Ovary (tissue), 9 donors: ENCODE measurements around the gene RAP1GAP. TPM values are rescaled to one million over a fixed set of nuclear protein-coding genes. Genes with fewer than 3 reads are reported as not detected.

Source experiments
- DNase-seq, 5 donors: peaks; one replicate each; pipeline ENCODE4 v3.0.0-alpha.2; 2019 to 2020
- H3K27ac ChIP-seq, 2 donors: fragments of 200-600 bp; one replicate each; pipeline versions ENCODE4 v1.5.1 to v1.8.0; 2019 to 2022
- H3K27me3 ChIP-seq: fragments of 200-600 bp; one replicate; pipeline ENCODE4 v1.8.0; 2022
- H3K36me3 ChIP-seq: fragments of 200-600 bp; sonication (generic); one replicate; pipeline ENCODE4 v1.5.1; 2019
- H3K4me1 ChIP-seq: one replicate; pipeline ENCODE4 v1.8.1; 2013; ENCODE audit warnings: mild to moderate bottlenecking, moderate library complexity; ENCODE audit not compliant: insufficient read depth
- H3K4me3 ChIP-seq: fragments of 200-600 bp; sonication (generic); one replicate; pipeline ENCODE4 v1.5.1; 2017
- H3K9me3 ChIP-seq, 2 donors: fragments of 200-600 bp in 1 of 2; sonication (generic) in 1 of 2; one replicate each; pipeline versions ENCODE4 v1.5.1 to v1.8.1; 2013 to 2019; ENCODE audit warnings: mild to moderate bottlenecking in 1 of 2, moderate library complexity in 1 of 2
- CTCF ChIP-seq, 3 donors: fragments of 450-650 bp in 2 of 3; fragments of 200-600 bp in 1 of 3; IDR thresholded peaks; one replicate each; pipeline versions ENCODE4 v1.5.1 to v1.8.0; 2016 to 2022; ENCODE audit warnings: antibody characterized with exemption in 3 of 3, mild to moderate bottlenecking in 1 of 3
- EP300 ChIP-seq: sonication (generic); formaldehyde crosslinking; IDR thresholded peaks from one replicate; pipeline ENCODE4 v1.6.1; 2017; ENCODE audit warnings: antibody characterized with exemption
- POLR2A ChIP-seq: fragments of 450-650 bp; IDR thresholded peaks from one replicate; pipeline ENCODE4 v1.6.1; 2017; ENCODE audit warnings: antibody characterized with exemption, mild to moderate bottlenecking, moderate library complexity
- WGBS, 3 donors: extraction: QIAGEN DNeasy Blood & Tissue Kit in 1 of 3; methylation state at CpG; one replicate each; pipeline versions ENCODE4 v1.1.5 to v1.1.7; 2013 to 2017; 5-methylcytosine and 5-hydroxymethylcytosine counted together
- intact Hi-C, 4 donors: fragments of 100-400 bp; cut with DNase I; formaldehyde crosslinking; loops; one replicate each; pipeline versions ENCODE4 v1.11.0 to v1.15.1; 2022 to 2023
- polyA plus RNA-seq, 2 donors: library from polyadenylated mRNA; stranded (reverse); fragments of 200-250 nt in 1 of 2; fragments of 350-450 nt in 1 of 2; fragmentation: Illumina TruSeq in 1 of 2; extraction: RNeasy Lipid Tissue Mini Kit (QIAGEN cat#74804) in 1 of 2; gene quantifications; one replicate each; pipeline ENCODE4 v1.2.3, GENCODE V29; 2013 to 2014
- total RNA-seq, 7 donors: library from RNA; depleted of rRNA in 2 of 7; stranded (reverse); fragments of >200 nt in 2 of 7; fragmentation: NEBNext Ultra II Directional in 3 of 7; extraction: Animal tissue kit (Norgen Biotek cat#: 25700) in 3 of 7; gene quantifications; one replicate each; pipeline versions ENCODE4 v1.1.0 to v1.2.4, GENCODE V29; 2016 to 2023
- donor health status: DM: no; HTN: no; CAD: no; lungs with moderate emphysema.
- donor health status: DM: no; HTN: no; CAD: no.
- donor health status: Bipolar disorder and iron deficiency.
- donor health status: DM: yes; HTN: yes; CAD: no.
- donor health status: DM: no; HTN: no; CAD: no.
- donor health status: DM: yes; HTN: yes; CAD: no.

The RAP1GAP gene
- total and polyA plus RNA-seq, 9 donors = 0.60 to 9.4 (median 2.8) TPM

- intact Hi-C loops = no loop called here
- Histone ChIP-seq H3K27me3 (no peaks in the 10 kb centered on the region), H3K4me1 (no peaks in the 10 kb centered on the region), H3K27ac (no peak overlapping the region), H3K9me3 (no peaks in the 10 kb centered on the region), H3K36me3 (no peaks in the 10 kb centered on the region), H3K4me3 (no peak overlapping the region)
- 84 to 92% (median 85%) methylated on average over 12 of the region's 12 CpGs for WGBS, 3 donors
- no peak for TF ChIP-seq POLR2A
- no peak for TF ChIP-seq EP300
- no peak for TF ChIP-seq CTCF (IDR thresholded peaks at IDR 0.05)
- no peak for DNase-seq
Measured at GRCh38 chr1:21550866-21551475, 118.2 kb downstream of the RAP1GAP start.

GRCh38 chr1:21550097-21550496 lies 119.1 kb downstream of the RAP1GAP start:
- TF ChIP-seq POLR2A (no peak), CTCF (IDR thresholded peaks at IDR 0.05) (no peak), EP300 (no peak)
- no peak for DNase-seq
- intact Hi-C loops = no loop called here
- H3K27ac ChIP-seq = no peak overlapping the region
- H3K36me3 ChIP-seq = no peaks in the 10 kb centered on the region
- no peaks in the 10 kb centered on the region for H3K4me1 ChIP-seq
- no peak overlapping the region for H3K4me3 ChIP-seq
- no peaks in the 10 kb centered on the region for H3K9me3 ChIP-seq
- WGBS, 3 donors = 69 to 76% (median 75%) methylated on average over 5 of the region's 5 CpGs
- no peaks in the 10 kb centered on the region for H3K27me3 ChIP-seq

GRCh38 chr1:21547876-21548275 lies 121.3 kb downstream of the RAP1GAP start:
- no peak overlapping the region for H3K27ac ChIP-seq

More at GRCh38 chr1:21547876-21548275, 121.3 kb downstream of the RAP1GAP start:
- intact Hi-C loops = no loop called here
- Histone ChIP-seq H3K36me3 (no peaks in the 10 kb centered on the region), H3K27me3 (no peaks in the 10 kb centered on the region), H3K4me3 (no peak overlapping the region), H3K9me3 (no peaks in the 10 kb centered on the region), H3K4me1 (no peaks in the 10 kb centered on the region)
- TF ChIP-seq EP300 (no peak), CTCF (IDR thresholded peaks at IDR 0.05) (no peak), POLR2A (no peak)
- no peak for DNase-seq
- 75 to 87% (median 86%) methylated on average over 9 to 11 of the region's 11 CpGs for WGBS, 3 donors

Other genes with a start within 250 kb of the RAP1GAP start
- gene NBPF3, start 229.2 kb downstream of the RAP1GAP start, total RNA-seq = 1 to 10 TPM; 5.6 to 9.8 (median 8.8) TPM
- 10 to 100 TPM in 1 of 2 donors, 1 to 10 TPM in 1; 4.2 to 11.1 TPM for gene NBPF3, start 229.2 kb downstream of the RAP1GAP start, polyA plus RNA-seq
- gene ALPL, start 159.9 kb downstream of the RAP1GAP start, total RNA-seq = 1 to 10 TPM; 1.2 to 5.3 (median 3.3) TPM
- gene ALPL, start 159.9 kb downstream of the RAP1GAP start, polyA plus RNA-seq = 1 to 10 TPM; 4.1 to 9.2 TPM
- gene USP48, start 113.8 kb upstream of the RAP1GAP start, total RNA-seq = 10 to 100 TPM; 40.4 to 87.1 (median 62.4) TPM
- 10 to 100 TPM; 25.2 to 49.3 TPM for gene USP48, start 113.8 kb upstream of the RAP1GAP start, polyA plus RNA-seq
- gene LDLRAD2, start 142.9 kb upstream of the RAP1GAP start, total RNA-seq = under 1 TPM in 6 of 7 donors, not detected in 1; 0.07 to 0.48 (median 0.20) TPM
- under 1 TPM in 1 of 2 donors, not detected in 1; 0.88 TPM for gene LDLRAD2, start 142.9 kb upstream of the RAP1GAP start, polyA plus RNA-seq